Activated CD4-positive, alpha-beta T cell treated with anti-CD3 and anti-CD28 coated beads for 24 hours (primary cell): ENCODE results near the gene PRODH2.
"Not testable (repeated sequence)": the region's sequence is repeated elsewhere in the genome, so short reads cannot be mapped to it uniquely, and the experiment has no call there.

Experiments
- DNase-seq, 2 donors: peaks; one replicate each; pipeline ENCODE4 v3.0.0-alpha.2; 2020; ENCODE audit warnings: low read depth in 2 of 2

PRODH2 gene

GRCh38 chr19:35796645-35797542 lies 15.8 kb downstream of the PRODH2 start:
- DNase-seq: no peak

GRCh38 chr19:35795564-35795963 lies 17.1 kb downstream of the PRODH2 start:
- not testable (repeated sequence) for DNase-seq

GRCh38 chr19:35793381-35794165 lies 19.1 kb downstream of the PRODH2 start:
- no peak for DNase-seq

- no peak for DNase-seq
Observed at GRCh38 chr19:35792888-35793287, 19.8 kb downstream of the PRODH2 start.

- no peak for DNase-seq
Observed at GRCh38 chr19:35792312-35792711, 20.3 kb downstream of the PRODH2 start.

GRCh38 chr19:35791814-35792279 lies 20.8 kb downstream of the PRODH2 start:
- no peak for DNase-seq

GRCh38 chr19:35790981-35791813 lies 21.4 kb downstream of the PRODH2 start:
- DNase-seq: no peak

- no peak for DNase-seq
Observed at GRCh38 chr19:35789978-35790944, 22.4 kb downstream of the PRODH2 start.

- DNase-seq: no peak
Observed at GRCh38 chr19:35789195-35789977, 23.3 kb downstream of the PRODH2 start.

- DNase-seq: no peak
Observed at GRCh38 chr19:35788205-35788960, 24.3 kb downstream of the PRODH2 start.

- no peak for DNase-seq
Observed at GRCh38 chr19:35787227-35787799, 25.3 kb downstream of the PRODH2 start.

GRCh38 chr19:35786299-35787160 lies 26.1 kb downstream of the PRODH2 start:
- DNase-seq: no peak

- no peak for DNase-seq
Observed at GRCh38 chr19:35785339-35785627, 27.4 kb downstream of the PRODH2 start.

- DNase-seq: no peak
Observed at GRCh38 chr19:35784503-35785338, 27.9 kb downstream of the PRODH2 start.

GRCh38 chr19:35783469-35784434 lies 28.9 kb downstream of the PRODH2 start:
- no peak for DNase-seq

- no peak for DNase-seq
Observed at GRCh38 chr19:35782589-35782988, 30.1 kb downstream of the PRODH2 start.
